Panc1 (cell line): ENCODE results near the gene TMEM30B.

Experiments used
- CTCF ChIP-seq: fragments of 450-650 bp; IDR thresholded peaks from 2 replicates; pipeline ENCODE4 v1.5.1; 2017; ENCODE audit warnings: mild to moderate bottlenecking
- POLR2AphosphoS5 ChIP-seq: IDR thresholded peaks from 2 replicates; pipeline ENCODE4 v1.6.1; 2012; ENCODE audit warnings: mild to moderate bottlenecking, low read depth, low read length, moderate library complexity
- REST ChIP-seq, 2 experiments: IDR thresholded peaks; 2 replicates each; pipeline ENCODE4 v1.6.1; 2011 to 2012; ENCODE audit warnings: low read depth in 2 of 2, control low read depth in 1 of 2, low read length in 1 of 2, mild to moderate bottlenecking in 1 of 2, moderate library complexity in 1 of 2; ENCODE audit not compliant: insufficient read depth in 1 of 2
- SIN3A ChIP-seq: IDR thresholded peaks from 2 replicates; pipeline ENCODE4 v1.6.1; 2012; ENCODE audit warnings: low read depth, mild to moderate bottlenecking, low read length, moderate library complexity, borderline replicate concordance; ENCODE audit not compliant: insufficient read depth
- TCF7L2 ChIP-seq: IDR thresholded peaks from 2 replicates; pipeline ENCODE4 v1.6.1; 2011; ENCODE audit warnings: mild to moderate bottlenecking, low read depth, low read length, inconsistent platforms

DNA sequence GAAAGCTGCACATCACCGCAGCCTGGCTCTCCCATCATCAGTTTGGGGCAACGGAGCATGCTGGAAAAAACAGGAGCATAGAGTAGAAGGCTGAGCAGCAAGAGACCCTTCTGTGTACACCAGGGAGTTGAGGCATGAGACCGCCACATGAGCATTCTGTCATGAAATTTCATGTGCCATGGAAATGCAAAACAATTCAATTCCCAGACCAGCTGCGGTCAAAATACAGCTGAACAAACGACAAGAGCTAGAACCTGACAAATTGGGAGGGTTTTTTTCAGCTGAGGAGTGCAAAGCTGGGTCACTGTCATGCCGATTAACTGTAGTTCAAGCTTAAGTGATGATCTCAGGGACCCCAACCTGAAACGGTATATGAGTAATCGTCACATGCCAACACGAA, 37.1 kb downstream of the TMEM30B start:
- TF ChIP-seq CTCF (no peak), SIN3A (no peak), POLR2AphosphoS5 (no peak), TCF7L2 (no peak), REST (IDR thresholded peaks at IDR 0.05; ENCODE audit: insufficient read depth in 1 of 2, low read depth in 2 of 2, low read length in 1 of 2) (no peak)
